HG03139 (cell line): ENCODE measurements around the gene STXBP5L.
"Not testable (repeated sequence)": the region's sequence is repeated elsewhere in the genome, so short reads cannot be mapped to it uniquely, and the experiment has no call there.

Experiments used
- ATAC-seq: cut with Tn5 transposase; IDR thresholded peaks from one replicate; pipeline ENCODE4 v1.9.1; 2021; ENCODE audit not compliant: unreplicated experiment

STXBP5L gene

GRCh38 chr3:121228971-121229370 lies 321.0 kb downstream of the STXBP5L start:
- ATAC-seq, result no peak

- not testable (repeated sequence) for ATAC-seq
Observed at GRCh38 chr3:121230194-121230593, 322.2 kb downstream of the STXBP5L start.

GRCh38 chr3:121231872-121232271 lies 323.9 kb downstream of the STXBP5L start:
- ATAC-seq, result no peak

- no peak for ATAC-seq
Observed at GRCh38 chr3:121232309-121233225, 324.6 kb downstream of the STXBP5L start.

- ATAC-seq, result no peak
Observed at GRCh38 chr3:121243208-121243607, 335.2 kb downstream of the STXBP5L start.

GRCh38 chr3:121252676-121253075 lies 344.7 kb downstream of the STXBP5L start:
- no peak for ATAC-seq

- no peak for ATAC-seq
Observed at GRCh38 chr3:121269389-121269788, 361.4 kb downstream of the STXBP5L start.

- no peak for ATAC-seq
Observed at GRCh38 chr3:121274411-121274810, 366.4 kb downstream of the STXBP5L start.

- ATAC-seq, result no peak
Observed at GRCh38 chr3:121295452-121295851, 387.4 kb downstream of the STXBP5L start.

GRCh38 chr3:121295979-121296378 lies 388.0 kb downstream of the STXBP5L start:
- ATAC-seq, result no peak

- ATAC-seq, result no peak
Observed at GRCh38 chr3:121324320-121324719, 416.3 kb downstream of the STXBP5L start.

GRCh38 chr3:121330118-121330517 lies 422.1 kb downstream of the STXBP5L start:
- ATAC-seq, result no peak

- no peak for ATAC-seq
Observed at GRCh38 chr3:121330634-121331033, 422.6 kb downstream of the STXBP5L start.

- ATAC-seq, result not testable (repeated sequence)
Observed at GRCh38 chr3:121355960-121356359, 448.0 kb downstream of the STXBP5L start.

- ATAC-seq, result no peak
Observed at GRCh38 chr3:121362035-121362734, 454.2 kb downstream of the STXBP5L start.

GRCh38 chr3:121388308-121388707 lies 480.3 kb downstream of the STXBP5L start:
- ATAC-seq, result not testable (repeated sequence)

GRCh38 chr3:121395967-121396366 lies 488.0 kb downstream of the STXBP5L start:
- ATAC-seq, result not testable (repeated sequence)

- ATAC-seq, result not testable (repeated sequence)
Observed at GRCh38 chr3:121398051-121398450, 490.0 kb downstream of the STXBP5L start.

- ATAC-seq, result no peak
Observed at GRCh38 chr3:121399820-121400219, 491.8 kb downstream of the STXBP5L start.

- ATAC-seq, result no peak
Observed at GRCh38 chr3:121405631-121406030, 497.6 kb downstream of the STXBP5L start.

- no peak for ATAC-seq
Observed at GRCh38 chr3:121411523-121411922, 503.5 kb downstream of the STXBP5L start.

GRCh38 chr3:121414924-121415323 lies 506.9 kb downstream of the STXBP5L start:
- ATAC-seq, result no peak
